Umbilical cord (tissue), 2 donors: Measurements from ENCODE around the gene NOS1AP. TPM values are rescaled to one million over a fixed set of nuclear protein-coding genes. Genes with fewer than 3 reads are reported as not detected.
A peak's percentile ranks its signal among the peaks of the same experiment; 100 is the strongest.
"Not testable (repeated sequence)": the region's sequence is repeated elsewhere in the genome, so short reads cannot be mapped to it uniquely, and the experiment has no call there.

Experiments used
- DNase-seq: peaks from one replicate; pipeline ENCODE4 v3.0.0-alpha.2; 2015; ENCODE audit warnings: low spot score
- total RNA-seq: library from RNA; depleted of rRNA; stranded (reverse); fragments of >200 nt; gene quantifications from one replicate; pipeline ENCODE4 v1.2.3, GENCODE V29; 2014; ENCODE audit warnings: low replicate concordance; ENCODE audit not compliant: insufficient read depth

The NOS1AP gene
- total RNA-seq: 2.9 TPM

DNA sequence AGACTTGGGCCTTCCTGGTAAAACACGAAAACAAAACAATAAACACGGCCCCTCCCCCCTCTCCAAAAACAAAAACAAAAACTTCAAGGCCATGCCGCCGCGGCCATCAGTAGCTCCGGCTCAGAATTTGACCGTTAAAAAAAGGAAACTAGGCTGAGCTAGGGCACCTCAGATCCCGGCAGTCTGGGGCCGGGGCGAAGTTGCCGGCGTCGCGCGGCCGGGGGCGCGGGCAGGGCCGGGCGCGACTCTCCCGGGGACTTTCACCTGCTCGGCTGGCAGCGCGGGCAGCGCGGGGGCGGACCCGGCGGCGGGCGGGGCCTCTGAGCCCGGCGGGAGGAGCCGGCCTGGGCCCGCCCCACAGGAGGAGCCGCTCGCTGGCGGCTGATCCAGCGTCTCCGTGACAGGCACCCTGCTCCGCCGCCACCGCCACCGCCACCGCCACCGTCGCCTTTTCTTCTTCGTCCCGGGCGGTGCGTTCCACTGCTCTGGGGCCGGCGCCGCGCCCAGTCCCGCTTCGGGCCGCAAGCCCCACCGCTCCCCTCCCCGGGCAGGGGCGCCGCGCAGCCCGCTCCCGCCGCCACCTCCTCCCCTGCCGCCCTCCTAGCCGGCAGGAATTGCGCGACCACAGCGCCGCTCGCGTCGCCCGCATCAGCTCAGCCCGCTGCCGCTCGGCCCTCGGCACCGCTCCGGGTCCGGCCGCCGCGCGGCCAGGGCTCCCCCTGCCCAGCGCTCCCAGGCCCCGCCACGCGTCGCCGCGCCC lies at the start of gene NOS1AP:
TSS of gene NOS1AP (plus strand) at position 358 of the 760 bp plus-strand sequence. CDS start 487 bp downstream, outside the sequence.
- peak; percentile 78 for DNase-seq

DNA sequence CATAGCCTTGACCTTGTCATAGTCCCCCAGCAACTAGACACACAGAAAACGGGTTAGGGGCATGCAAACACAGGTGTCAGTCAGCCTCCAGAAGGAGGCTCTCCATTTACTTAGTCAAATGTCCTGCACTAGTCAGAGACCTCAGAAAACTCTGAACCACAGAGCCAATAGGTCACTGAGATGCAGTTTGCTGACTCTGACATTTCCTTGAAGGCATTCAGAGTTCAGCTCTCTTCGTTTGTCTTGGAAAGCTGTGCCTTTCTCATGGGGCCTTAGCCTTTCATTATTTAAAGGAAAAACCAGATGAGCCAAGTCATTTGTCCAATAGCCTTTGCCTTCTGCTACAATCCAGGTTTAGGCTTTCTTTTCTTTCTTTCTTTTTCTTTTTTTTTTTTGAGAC lies 49.3 kb upstream of the NOS1AP start:
- no peak for DNase-seq

- DNase-seq: no peak
These were observed 48.4 kb upstream of the NOS1AP start for GRCh38 chr1:162021124-162021523.

DNA sequence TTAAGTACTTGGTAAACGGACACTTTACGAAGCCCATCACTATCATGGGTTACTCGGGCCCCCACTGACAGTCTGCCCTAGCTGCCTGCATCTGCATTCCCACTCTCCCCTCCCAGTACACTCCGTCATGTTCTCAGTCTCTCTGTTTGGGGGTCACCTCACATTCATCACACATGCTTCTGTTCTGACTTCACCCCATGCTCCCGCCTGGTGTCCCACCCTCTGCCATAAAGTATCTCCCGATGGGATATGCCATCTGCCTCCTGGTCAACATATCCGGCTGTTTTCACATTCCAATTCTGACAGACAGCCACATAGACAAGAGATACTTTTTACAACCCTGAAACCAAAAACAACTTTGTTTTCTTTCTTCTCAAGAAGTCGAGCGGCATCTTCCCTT lies 46.9 kb upstream of the NOS1AP start:
- DNase-seq: no peak

GRCh38 chr1:162023181-162023546 lies 46.3 kb upstream of the NOS1AP start:
- no peak for DNase-seq

GRCh38 chr1:162023547-162024501 lies 45.7 kb upstream of the NOS1AP start, which contains the start of gene OLFML2B:
Gene OLFML2B, minus strand, starts transcription at chr1:162023869. Its CDS starts 439 bp downstream, at chr1:162023430.
- peak; percentile 80 for DNase-seq

- DNase-seq: no peak
These were observed 44.0 kb upstream of the NOS1AP start for GRCh38 chr1:162025541-162025940.

DNA sequence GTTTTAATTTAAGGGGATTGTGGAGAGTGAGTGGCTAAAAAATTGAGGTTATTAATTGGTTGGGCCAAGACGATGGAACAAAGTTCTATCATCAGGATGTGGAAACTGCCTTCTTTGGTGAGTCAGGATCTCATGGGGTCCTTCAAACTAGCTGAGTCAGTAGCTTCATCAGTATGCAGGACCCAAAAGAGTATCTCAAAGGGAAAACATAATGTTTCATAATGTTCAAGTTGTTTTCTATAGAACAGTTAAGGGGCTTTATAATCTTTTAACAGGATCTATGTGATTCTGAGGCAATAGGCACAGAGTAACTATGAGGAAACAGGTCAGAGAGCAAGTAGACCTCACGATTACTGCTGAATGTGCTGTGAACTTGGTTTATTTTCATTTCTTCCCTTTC lies 42.6 kb upstream of the NOS1AP start:
- DNase-seq: no peak

DNA sequence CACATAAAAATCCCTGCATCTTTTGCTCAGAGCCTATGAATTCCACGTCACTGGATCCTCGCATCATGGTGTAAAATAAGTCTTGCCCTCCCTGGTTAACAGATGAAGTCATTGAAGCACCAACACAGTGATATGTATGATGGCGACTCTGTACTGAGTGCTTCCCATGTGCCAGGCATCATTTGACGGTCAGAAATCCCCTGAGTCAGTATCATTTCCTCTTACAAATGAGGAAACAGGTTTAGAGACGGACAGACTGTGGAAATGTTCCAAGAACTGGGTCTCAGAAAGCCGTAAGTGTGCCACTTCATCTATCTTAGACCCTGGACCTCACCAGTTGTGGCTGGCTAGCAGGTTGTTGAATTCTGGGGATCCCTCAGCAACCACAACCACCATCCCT lies 40.8 kb upstream of the NOS1AP start:
- DNase-seq: peak; percentile 52

DNA sequence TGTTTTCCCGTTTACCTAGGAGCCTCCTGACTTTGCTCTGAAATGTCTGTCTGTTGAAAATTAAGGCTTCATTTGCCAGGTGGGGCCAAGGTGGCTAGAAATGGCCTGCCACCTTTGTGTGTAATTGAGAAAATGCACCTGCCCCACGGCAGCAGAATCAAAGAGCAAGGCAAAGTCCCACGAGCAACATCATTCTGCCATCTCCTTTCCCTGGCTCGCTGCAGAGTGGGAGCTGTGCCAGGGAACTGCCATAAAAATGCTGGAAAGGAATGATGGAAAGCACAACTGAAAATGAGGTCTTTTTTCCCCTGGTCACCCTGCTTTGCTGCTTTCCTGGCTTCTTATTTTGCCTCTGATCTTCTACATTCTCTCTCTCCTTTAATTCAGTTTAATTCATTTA lies 40.3 kb upstream of the NOS1AP start:
- peak; percentile 45 for DNase-seq

GRCh38 chr1:162030759-162031280 lies 38.7 kb upstream of the NOS1AP start:
- no peak for DNase-seq

DNA sequence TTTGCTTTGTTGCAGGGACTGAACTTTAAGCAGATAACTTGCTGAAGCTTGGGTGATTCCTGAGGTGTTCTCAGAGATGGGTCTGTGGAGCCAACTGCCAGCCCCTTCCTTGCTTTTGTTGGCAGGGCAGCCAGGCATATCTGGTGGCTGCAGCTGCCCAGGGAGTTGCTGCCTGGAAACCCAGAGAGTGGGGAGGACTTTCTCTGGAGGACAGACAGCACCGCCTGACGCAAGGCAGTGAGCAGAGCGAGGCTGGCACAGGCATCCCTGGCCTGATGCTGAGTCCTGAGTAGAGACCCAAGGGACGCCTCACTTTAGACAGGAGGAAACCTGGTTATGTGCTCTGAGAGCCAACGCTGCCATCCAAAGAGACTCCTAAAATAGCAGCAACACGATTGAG lies 36.1 kb upstream of the NOS1AP start:
- no peak for DNase-seq

DNA sequence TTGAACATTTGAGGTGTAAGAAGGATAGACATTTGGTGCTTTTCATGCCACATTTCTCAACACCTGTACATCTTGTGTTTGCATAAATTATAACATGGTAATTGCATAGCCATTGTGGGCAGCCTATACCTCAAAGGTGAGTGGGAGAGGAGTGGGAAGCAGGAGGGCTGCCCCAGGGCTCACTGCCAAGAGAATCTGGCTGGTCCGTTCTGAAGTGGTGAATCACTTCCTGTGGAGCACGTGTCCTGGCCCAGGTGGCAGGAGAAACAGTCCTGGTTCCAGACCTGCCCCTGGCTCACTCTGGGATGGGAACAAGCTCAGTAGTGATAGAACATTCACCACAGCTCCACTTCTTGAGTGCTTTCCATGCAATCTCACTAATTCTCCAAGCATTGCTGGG lies 34.2 kb upstream of the NOS1AP start:
- DNase-seq: no peak

DNA sequence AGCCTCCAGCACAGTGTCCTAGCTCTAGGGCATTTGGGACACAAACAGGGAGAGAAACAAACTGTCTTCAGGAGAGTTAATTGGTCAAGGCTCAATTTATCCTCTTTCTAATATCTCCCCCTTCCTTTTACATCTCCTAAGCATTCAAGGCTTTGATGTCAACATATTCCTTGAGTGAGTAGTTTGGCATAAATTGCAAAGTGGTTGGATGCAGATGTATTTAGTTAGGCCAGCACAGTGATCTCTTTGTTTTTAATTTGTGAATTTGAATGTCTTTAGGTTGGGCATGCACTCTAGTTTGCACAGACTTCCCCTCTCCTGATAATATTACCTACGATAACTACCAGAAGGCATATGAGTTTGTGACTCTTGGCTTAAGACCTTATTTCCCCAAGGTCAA lies 33.3 kb upstream of the NOS1AP start:
- DNase-seq: no peak

- DNase-seq: no peak
These were observed 30.9 kb upstream of the NOS1AP start for GRCh38 chr1:162038624-162039023.

DNA sequence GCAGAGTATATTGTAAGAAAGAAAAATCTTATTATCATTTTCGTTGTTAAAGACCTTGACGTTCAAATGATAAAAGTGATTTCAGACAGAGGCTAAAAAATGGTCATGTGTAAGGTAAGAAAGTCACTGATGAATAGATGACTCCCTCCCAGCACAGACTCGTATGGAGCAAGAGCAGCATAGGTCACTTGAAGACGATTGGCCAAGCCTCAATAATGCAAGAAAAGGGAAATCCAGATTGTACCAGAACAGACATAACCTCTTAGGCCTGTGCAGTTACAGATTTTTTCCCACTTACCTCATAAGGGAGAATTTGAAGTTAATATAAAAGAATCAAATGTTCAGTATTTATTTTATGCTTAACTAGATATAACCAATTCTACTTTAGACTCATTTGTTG lies 29.5 kb upstream of the NOS1AP start:
- DNase-seq: no peak

DNA sequence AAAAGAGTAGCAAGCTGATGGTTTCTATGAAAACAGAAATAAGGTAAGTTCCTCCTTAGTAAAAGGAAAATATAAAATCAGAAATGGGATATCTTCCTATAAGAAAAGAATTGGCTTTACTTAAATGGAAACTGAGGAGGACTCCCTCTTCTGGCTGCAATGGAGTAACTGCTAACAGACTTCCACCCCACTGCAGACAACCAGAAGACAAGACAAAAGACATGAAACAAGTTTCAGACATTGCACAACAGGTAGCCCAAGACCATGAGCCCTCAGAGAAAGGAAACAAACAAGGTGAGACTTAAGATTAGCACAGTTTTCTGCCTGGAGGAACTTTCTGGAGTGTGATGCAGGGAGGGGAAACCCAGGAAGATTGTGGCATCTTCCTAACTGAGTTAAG lies 28.8 kb upstream of the NOS1AP start:
- DNase-seq: no peak

GRCh38 chr1:162042361-162042760 lies 27.1 kb upstream of the NOS1AP start:
- DNase-seq: no peak

DNA sequence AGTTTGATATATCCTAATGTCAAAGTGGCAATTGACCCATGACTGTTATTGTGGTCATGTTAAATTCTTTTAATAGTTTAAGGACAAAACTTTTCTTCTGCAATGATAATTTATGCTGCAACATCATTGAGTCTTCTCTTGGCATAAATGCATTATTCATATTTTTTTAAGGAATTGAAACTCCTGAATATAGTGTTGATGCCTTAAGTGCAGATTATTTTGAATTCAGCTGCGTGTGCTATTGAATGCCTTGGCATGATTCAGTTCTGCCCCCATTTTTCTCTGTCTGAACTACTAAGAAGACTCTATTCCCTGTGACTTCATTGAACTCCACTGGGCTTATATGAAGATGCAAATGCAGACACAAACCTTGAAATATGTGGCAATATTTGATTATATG lies 22.6 kb upstream of the NOS1AP start:
- no peak for DNase-seq

DNA sequence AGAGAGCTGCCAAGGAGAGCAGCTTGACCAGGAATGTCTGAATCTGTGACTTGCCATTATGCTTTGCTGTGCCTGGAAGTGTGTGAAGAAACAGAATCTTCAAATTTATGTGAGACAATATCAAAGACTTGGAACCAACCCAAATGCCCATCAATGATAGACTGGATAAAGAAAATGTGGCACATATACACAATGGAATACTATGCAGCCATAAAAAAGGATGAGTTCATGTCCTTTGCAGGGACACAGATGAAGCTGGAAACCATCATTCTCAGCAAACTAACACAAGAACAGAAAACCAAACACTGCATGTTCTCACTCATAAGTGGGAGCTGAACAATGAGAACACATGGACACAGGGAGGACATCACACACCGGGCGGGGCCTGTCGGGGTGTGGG lies 15.5 kb upstream of the NOS1AP start:
- DNase-seq: not testable (repeated sequence)

- no peak for DNase-seq
These were observed 14.4 kb upstream of the NOS1AP start for GRCh38 chr1:162055062-162055461.

DNA sequence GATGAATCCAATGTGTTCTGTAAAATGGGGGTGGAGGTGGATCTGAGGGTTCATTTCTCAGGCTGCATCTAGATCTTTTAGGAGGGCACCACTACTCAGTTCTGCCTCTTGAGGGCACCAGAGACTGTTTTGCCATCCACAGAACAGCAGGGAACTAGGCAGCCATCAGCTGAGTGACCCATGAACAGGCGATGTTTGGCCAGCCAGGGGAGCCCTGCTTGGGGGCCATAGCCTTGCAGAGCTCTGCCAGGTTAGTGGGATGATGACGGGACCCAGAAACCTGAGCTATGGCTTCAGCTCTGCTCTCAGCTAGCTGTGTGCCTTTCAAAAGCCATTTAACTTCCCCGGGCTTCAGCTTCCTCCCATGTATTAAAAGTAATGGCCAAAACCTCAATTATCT lies 13.4 kb upstream of the NOS1AP start:
- peak; percentile 66 for DNase-seq
